GM23338 (cell line): ENCODE data around the gene COL15A1. TPM values are rescaled to one million over a fixed set of nuclear protein-coding genes. Genes with fewer than 3 reads are reported as not detected.

Source experiments
- ATAC-seq: fragments of 200-7000 bp; cut with Tn5 transposase; 3 replicates; pipeline ENCODE4 v1.9.1; 2020
- DNase-seq: peaks from one replicate; pipeline ENCODE4 v3.0.0-alpha.2; 2015; ENCODE audit warnings: low spot score
- H2AFZ ChIP-seq: fragments of 200-600 bp; sonication (generic); 2 replicates; pipeline ENCODE4 v1.8.0; 2016; ENCODE audit warnings: antibody characterized with exemption, mild to moderate bottlenecking, moderate library complexity
- H3F3A ChIP-seq: fragments of 200-600 bp; sonication (generic); replicated peaks from 2 replicates; pipeline ENCODE4 v1.8.0; 2017; ENCODE audit warnings: antibody characterized with exemption, mixed run types, low read depth
- H3K27ac ChIP-seq: fragments of 200-600 bp; sonication (generic); 2 replicates; pipeline ENCODE4 v1.6.1; 2016; ENCODE audit warnings: low read depth
- H3K27me3 ChIP-seq: fragments of 200-600 bp; sonication (generic); 2 replicates; pipeline ENCODE4 v1.8.0; 2016; ENCODE audit warnings: mild to moderate bottlenecking, mixed run types, moderate library complexity; ENCODE audit not compliant: insufficient read depth
- H3K36me3 ChIP-seq: fragments of 200-600 bp; sonication (generic); 2 replicates; pipeline ENCODE4 v1.8.0; 2016; ENCODE audit warnings: mild to moderate bottlenecking; ENCODE audit not compliant: insufficient read depth
- H3K4me1 ChIP-seq: fragments of 200-600 bp; sonication (generic); 2 replicates; pipeline ENCODE4 v1.8.0; 2016; ENCODE audit warnings: mild to moderate bottlenecking, moderate library complexity; ENCODE audit not compliant: insufficient read depth
- H3K4me2 ChIP-seq: fragments of 200-600 bp; sonication (generic); 2 replicates; pipeline ENCODE4 v1.7.1; 2017; ENCODE audit warnings: mixed run types
- H3K4me3 ChIP-seq: fragments of 200-600 bp; sonication (generic); 2 replicates; pipeline ENCODE4 v1.6.1; 2016; ENCODE audit warnings: mixed run types
- H3K79me2 ChIP-seq: fragments of 200-600 bp; sonication (generic); replicated peaks from 2 replicates; pipeline ENCODE4 v1.8.0; 2017; ENCODE audit warnings: mild to moderate bottlenecking; ENCODE audit not compliant: insufficient read depth
- H3K9me2 ChIP-seq: fragments of 200-600 bp; sonication (generic); 2 replicates; pipeline ENCODE4 v1.8.0; 2017; ENCODE audit not compliant: insufficient read depth
- H4K20me1 ChIP-seq: fragments of 200-600 bp; sonication (generic); replicated peaks from 2 replicates; pipeline ENCODE4 v1.8.0; 2017; ENCODE audit warnings: mild to moderate bottlenecking; ENCODE audit not compliant: insufficient read depth
- H3K27ac Mint-ChIP-seq: 2 replicates; pipeline ENCODE4 v1.8.0; 2020; ENCODE audit warnings: inconsistent platforms, mild to moderate bottlenecking, moderate library complexity, mixed read lengths
- H3K27me3 Mint-ChIP-seq: 3 replicates; pipeline ENCODE4 v1.8.0; 2022; ENCODE audit warnings: low read depth, mild to moderate bottlenecking, moderate library complexity, mixed read lengths, inconsistent platforms; ENCODE audit not compliant: insufficient read depth, poor library complexity
- H3K36me3 Mint-ChIP-seq: 3 replicates; pipeline ENCODE4 v1.8.0; 2021; ENCODE audit warnings: low read depth, mild to moderate bottlenecking, inconsistent platforms, moderate library complexity, mixed read lengths
- H3K4me1 Mint-ChIP-seq: 3 replicates; pipeline ENCODE4 v1.8.0; 2020; ENCODE audit warnings: mild to moderate bottlenecking, inconsistent platforms, mixed read lengths
- H3K4me3 Mint-ChIP-seq: 3 replicates; pipeline ENCODE4 v1.8.0; 2021; ENCODE audit warnings: moderate library complexity, mild to moderate bottlenecking, inconsistent platforms, mixed read lengths
- H3K9me3 Mint-ChIP-seq: 3 replicates; pipeline ENCODE4 v1.8.0; 2020; ENCODE audit warnings: moderate library complexity, mild to moderate bottlenecking, inconsistent platforms, mixed read lengths
- CTCF ChIP-seq, 2 experiments: fragments of 200-600 bp in 1 of 2; sonication (generic) in 1 of 2; conservative IDR thresholded peaks; 2 replicates each; pipeline versions ENCODE4 v1.5.1 to v1.6.1; 2016 to 2017; ENCODE audit warnings: antibody characterized with exemption in 2 of 2, low read depth in 2 of 2, mild to moderate bottlenecking in 2 of 2, moderate library complexity in 1 of 2
- EZH2 ChIP-seq: fragments of 200-600 bp; sonication (generic); IDR thresholded peaks from one replicate; pipeline ENCODE4 v1.8.0; 2017; ENCODE audit warnings: antibody characterized with exemption, mild to moderate bottlenecking, low read depth; ENCODE audit not compliant: unreplicated experiment
- NANOG ChIP-seq: IDR thresholded peaks from 2 replicates; pipeline ENCODE4 v1.6.1; 2016; ENCODE audit warnings: antibody characterized with exemption, borderline replicate concordance
- POLR2AphosphoS5 ChIP-seq: IDR thresholded peaks from 2 replicates; pipeline ENCODE4 v1.6.1; 2016; ENCODE audit warnings: antibody characterized with exemption, low read depth
- STAT1 ChIP-seq: IDR thresholded peaks from one replicate; pipeline ENCODE4 v1.6.1; 2016; ENCODE audit warnings: antibody characterized with exemption; ENCODE audit not compliant: unreplicated experiment
- ZNF331 ChIP-seq: fragments of 250-450 bp; sonication (Bioruptor Pico); IDR thresholded peaks from 2 replicates; pipeline ENCODE4 v1.5.0; 2020; ENCODE audit warnings: low read depth, mild to moderate bottlenecking, moderate library complexity
- polyA plus RNA-seq: library from polyadenylated mRNA; unstranded; fragments of >200 nt; fragmentation: Nextera tagmentation; extraction: Ambion mirVana; gene quantifications from 2 replicates; pipeline ENCODE4 v1.2.1, GENCODE V29; 2016
- total RNA-seq: library from RNA; depleted of rRNA; stranded (reverse); fragments of >200 nt; shearing (Covaris generic); gene quantifications from 2 replicates; pipeline ENCODE4 v1.2.3, GENCODE V29; 2014
- TF ChIP-seq, protein P1 (sequence below): IDR thresholded peaks from one replicate; pipeline ENCODE4 v1.6.1; 2018; ENCODE audit warnings: antibody characterized with exemption; ENCODE audit not compliant: unreplicated experiment
- TF ChIP-seq, protein P2 (sequence below): IDR thresholded peaks from 2 replicates; pipeline ENCODE4 v1.6.1; 2016; ENCODE audit warnings: antibody characterized with exemption

The COL15A1 gene
- total and polyA plus RNA-seq, 2 experiments from 2014 or later, result 0.17 to 0.18 TPM

GRCh38 chr9:99026956-99027298, 83.2 kb downstream of the COL15A1 start:
- TF ChIP-seq STAT1, result no peak
- no peak for TF ChIP-seq NANOG
- 0 out of 4 replicates have a peak, but pooled peaks of 1 of the 2 experiments have one; percentile 13 for TF ChIP-seq CTCF (conservative IDR thresholded peaks at IDR 0.05; ENCODE audit: low read depth in 2 of 2)
- peaks cover 6% of the 10 kb centered on the region for H3K9me3 Mint-ChIP-seq
- Histone ChIP-seq H3K4me3 (no peak overlapping the region), H3K9me2 (0 out of 2 replicates have a peak, but pooled peaks cover 4% of the 10 kb centered on the region), H3K36me3 (no peaks in the 10 kb centered on the region), H3K4me2 (no peak overlapping the region), H3K79me2 (no peaks in the 10 kb centered on the region), H3K27me3 (no peaks in the 10 kb centered on the region), H3F3A (no peaks in the 10 kb centered on the region), H3K4me1 (no peaks in the 10 kb centered on the region), H4K20me1 (no peaks in the 10 kb centered on the region), H3K27ac (no peak overlapping the region), H2AFZ (no peak overlapping the region)
- ATAC-seq, result no peak
- no peak overlapping the region for H3K4me3 Mint-ChIP-seq
- peaks cover 4% of the 10 kb centered on the region for H3K27me3 Mint-ChIP-seq
- H3K4me1 Mint-ChIP-seq, result no peaks in the 10 kb centered on the region; the same call in 2 of the 3 replicates
- H3K36me3 Mint-ChIP-seq, result no peaks in the 10 kb centered on the region
- no peak for DNase-seq
- no peak overlapping the region for H3K27ac Mint-ChIP-seq

DNA sequence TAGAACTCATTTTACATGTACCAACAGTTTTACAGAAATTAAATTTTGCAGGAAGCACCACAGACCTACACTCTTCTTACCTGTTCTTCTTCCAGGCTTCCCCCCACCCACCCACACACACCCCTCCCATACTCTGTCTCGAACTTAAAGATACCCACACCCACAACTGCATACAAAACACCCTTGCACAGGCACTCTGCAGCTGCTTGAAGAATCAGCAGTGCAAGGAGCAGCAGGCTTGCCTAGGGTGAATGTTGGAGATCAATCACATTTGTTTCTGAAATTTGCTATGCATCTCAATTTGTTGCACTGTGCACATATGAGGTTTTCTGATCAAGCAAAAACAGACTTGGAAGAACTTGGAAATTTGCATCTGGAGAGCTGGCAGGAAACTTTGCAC, 83.7 kb downstream of the COL15A1 start:
- Histone ChIP-seq H4K20me1 (no peaks in the 10 kb centered on the region), H3F3A (no peaks in the 10 kb centered on the region), H2AFZ (no peak overlapping the region), H3K4me1 (no peaks in the 10 kb centered on the region), H3K27me3 (no peaks in the 10 kb centered on the region), H3K4me2 (no peak overlapping the region), H3K79me2 (no peaks in the 10 kb centered on the region), H3K9me2 (0 out of 2 replicates have a peak, but pooled peaks cover 4% of the 10 kb centered on the region), H3K4me3 (no peak overlapping the region), H3K36me3 (no peaks in the 10 kb centered on the region), H3K27ac (no peak overlapping the region)
- Mint-ChIP-seq H3K9me3 (peaks cover 6% of the 10 kb centered on the region), H3K4me1 (no peaks in the 10 kb centered on the region; the same call in 2 of the 3 replicates), H3K4me3 (no peak overlapping the region), H3K27ac (no peak overlapping the region), H3K36me3 (no peaks in the 10 kb centered on the region), H3K27me3 (peaks cover 4% of the 10 kb centered on the region)
- no peak for DNase-seq
- no peak for ATAC-seq
- TF ChIP-seq CTCF (conservative IDR thresholded peaks at IDR 0.05; ENCODE audit: low read depth in 2 of 2) (no peak), NANOG (no peak), POLR2AphosphoS5 (no peak), STAT1 (no peak), ZNF331 (no peak), EZH2 (no peak)
- TF ChIP-seq, protein P1, sequence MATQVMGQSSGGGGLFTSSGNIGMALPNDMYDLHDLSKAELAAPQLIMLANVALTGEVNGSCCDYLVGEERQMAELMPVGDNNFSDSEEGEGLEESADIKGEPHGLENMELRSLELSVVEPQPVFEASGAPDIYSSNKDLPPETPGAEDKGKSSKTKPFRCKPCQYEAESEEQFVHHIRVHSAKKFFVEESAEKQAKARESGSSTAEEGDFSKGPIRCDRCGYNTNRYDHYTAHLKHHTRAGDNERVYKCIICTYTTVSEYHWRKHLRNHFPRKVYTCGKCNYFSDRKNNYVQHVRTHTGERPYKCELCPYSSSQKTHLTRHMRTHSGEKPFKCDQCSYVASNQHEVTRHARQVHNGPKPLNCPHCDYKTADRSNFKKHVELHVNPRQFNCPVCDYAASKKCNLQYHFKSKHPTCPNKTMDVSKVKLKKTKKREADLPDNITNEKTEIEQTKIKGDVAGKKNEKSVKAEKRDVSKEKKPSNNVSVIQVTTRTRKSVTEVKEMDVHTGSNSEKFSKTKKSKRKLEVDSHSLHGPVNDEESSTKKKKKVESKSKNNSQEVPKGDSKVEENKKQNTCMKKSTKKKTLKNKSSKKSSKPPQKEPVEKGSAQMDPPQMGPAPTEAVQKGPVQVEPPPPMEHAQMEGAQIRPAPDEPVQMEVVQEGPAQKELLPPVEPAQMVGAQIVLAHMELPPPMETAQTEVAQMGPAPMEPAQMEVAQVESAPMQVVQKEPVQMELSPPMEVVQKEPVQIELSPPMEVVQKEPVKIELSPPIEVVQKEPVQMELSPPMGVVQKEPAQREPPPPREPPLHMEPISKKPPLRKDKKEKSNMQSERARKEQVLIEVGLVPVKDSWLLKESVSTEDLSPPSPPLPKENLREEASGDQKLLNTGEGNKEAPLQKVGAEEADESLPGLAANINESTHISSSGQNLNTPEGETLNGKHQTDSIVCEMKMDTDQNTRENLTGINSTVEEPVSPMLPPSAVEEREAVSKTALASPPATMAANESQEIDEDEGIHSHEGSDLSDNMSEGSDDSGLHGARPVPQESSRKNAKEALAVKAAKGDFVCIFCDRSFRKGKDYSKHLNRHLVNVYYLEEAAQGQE, result no peak
- TF ChIP-seq, protein P2, sequence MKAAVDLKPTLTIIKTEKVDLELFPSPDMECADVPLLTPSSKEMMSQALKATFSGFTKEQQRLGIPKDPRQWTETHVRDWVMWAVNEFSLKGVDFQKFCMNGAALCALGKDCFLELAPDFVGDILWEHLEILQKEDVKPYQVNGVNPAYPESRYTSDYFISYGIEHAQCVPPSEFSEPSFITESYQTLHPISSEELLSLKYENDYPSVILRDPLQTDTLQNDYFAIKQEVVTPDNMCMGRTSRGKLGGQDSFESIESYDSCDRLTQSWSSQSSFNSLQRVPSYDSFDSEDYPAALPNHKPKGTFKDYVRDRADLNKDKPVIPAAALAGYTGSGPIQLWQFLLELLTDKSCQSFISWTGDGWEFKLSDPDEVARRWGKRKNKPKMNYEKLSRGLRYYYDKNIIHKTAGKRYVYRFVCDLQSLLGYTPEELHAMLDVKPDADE, result no peak
